Amygdala (tissue), 56 donors: ENCODE results near the gene SORCS2.

Experiments used
- DNase-seq, 56 donors: peaks; one replicate each; lab custom pipeline; 2025; lab: John Stamatoyannopoulos, UW

The SORCS2 gene

GRCh38 chr4:7676398-7676922 lies 484.1 kb downstream of the SORCS2 start:
- DNase-seq: no peak

- no peak for DNase-seq
Observed at GRCh38 chr4:7677086-7677485, 484.7 kb downstream of the SORCS2 start.

GRCh38 chr4:7677799-7678301 lies 485.5 kb downstream of the SORCS2 start:
- DNase-seq: no peak

- no peak for DNase-seq
Observed at GRCh38 chr4:7678318-7678852, 486.0 kb downstream of the SORCS2 start.

- DNase-seq: no peak
Observed at GRCh38 chr4:7679406-7680040, 487.2 kb downstream of the SORCS2 start.

GRCh38 chr4:7680106-7680505 lies 487.8 kb downstream of the SORCS2 start:
- DNase-seq: no peak

GRCh38 chr4:7680731-7681130 lies 488.4 kb downstream of the SORCS2 start:
- DNase-seq: no peak

- no peak for DNase-seq
Observed at GRCh38 chr4:7683126-7683703, 490.9 kb downstream of the SORCS2 start.

GRCh38 chr4:7684294-7684693 lies 492.0 kb downstream of the SORCS2 start:
- no peak for DNase-seq

- no peak for DNase-seq
Observed at GRCh38 chr4:7686070-7686870, 493.9 kb downstream of the SORCS2 start.

GRCh38 chr4:7687006-7687405 lies 494.7 kb downstream of the SORCS2 start:
- no peak for DNase-seq

- no peak for DNase-seq
Observed at GRCh38 chr4:7687796-7688195, 495.5 kb downstream of the SORCS2 start.

- no peak for DNase-seq
Observed at GRCh38 chr4:7689773-7690693, 497.7 kb downstream of the SORCS2 start.

GRCh38 chr4:7691061-7691460 lies 498.7 kb downstream of the SORCS2 start:
- no peak for DNase-seq

- peak in 4 of 56 donors; percentile 3 to 35 (median 20) for DNase-seq
Observed at GRCh38 chr4:7691982-7692381, 499.6 kb downstream of the SORCS2 start.

GRCh38 chr4:7692451-7693236 lies 500.3 kb downstream of the SORCS2 start:
- no peak for DNase-seq

- no peak for DNase-seq
Observed at GRCh38 chr4:7693237-7693608, 500.9 kb downstream of the SORCS2 start.

- no peak for DNase-seq
Observed at GRCh38 chr4:7693711-7694110, 501.4 kb downstream of the SORCS2 start.

- DNase-seq: no peak
Observed at GRCh38 chr4:7694324-7694723, 502.0 kb downstream of the SORCS2 start.
